ENCODE results near the gene FMO1.
"Not testable (repeated sequence)": the region's sequence is repeated elsewhere in the genome, so short reads cannot be mapped to it uniquely, and the experiment has no call there.

Gene FMO1

GRCh38 chr1:171219346-171220080, 28.8 kb upstream of the FMO1 start:
- WGBS, 2 experiments (ENCODE audit: insufficient coverage in 2 of 2) = 29 to 31% methylated on average over 1 to 2 of the region's 2 CpGs
- peak overlapping the region; percentile 86 for H3K27ac ChIP-seq (ENCODE audit: low read depth, low read length, severe bottlenecking)
- peaks cover 4% of the 10 kb centered on the region for H3K9me3 ChIP-seq (ENCODE audit: control insufficient read depth, low read length)
- no peaks in the 10 kb centered on the region for H3K36me3 ChIP-seq (ENCODE audit: control insufficient read depth, insufficient read depth, low read length)
- H3K4me1 ChIP-seq (ENCODE audit: control insufficient read depth, insufficient read depth, low read length, poor library complexity, severe bottlenecking) = peaks cover 18% of the 10 kb centered on the region
- no peak overlapping the region for H3K4me3 ChIP-seq (ENCODE audit: extremely low read depth, insufficient read depth, low read length, poor library complexity, severe bottlenecking)

- 0% methylated on average over 1 of the region's 2 CpGs for WGBS, 2 experiments (ENCODE audit: insufficient coverage in 2 of 2)
- Histone ChIP-seq H3K27ac (ENCODE audit: low read depth, low read length, severe bottlenecking) (peak overlapping the region; percentile 86), H3K4me3 (ENCODE audit: extremely low read depth, insufficient read depth, low read length, poor library complexity, severe bottlenecking) (peak overlapping the region; percentile 28)
These were observed 28.2 kb upstream of the FMO1 start for GRCh38 chr1:171220081-171220420.

GRCh38 chr1:171220581-171221054, 27.7 kb upstream of the FMO1 start:
- H3K4me1 ChIP-seq (ENCODE audit: control insufficient read depth, insufficient read depth, low read length, poor library complexity, severe bottlenecking) = peaks cover 18% of the 10 kb centered on the region
- H3K4me3 ChIP-seq (ENCODE audit: extremely low read depth, insufficient read depth, low read length, poor library complexity, severe bottlenecking) = peak overlapping the region; percentile 28
- H3K36me3 ChIP-seq (ENCODE audit: control insufficient read depth, insufficient read depth, low read length) = no peaks in the 10 kb centered on the region
- H3K27ac ChIP-seq (ENCODE audit: low read depth, low read length, severe bottlenecking) = peak overlapping the region; percentile 86
- WGBS, 2 experiments (ENCODE audit: insufficient coverage in 2 of 2) = 0 to 20% methylated on average over 3 to 5 of the region's 11 CpGs
- H3K9me3 ChIP-seq (ENCODE audit: control insufficient read depth, low read length) = peaks cover 7% of the 10 kb centered on the region

More at GRCh38 chr1:171220081-171220420, 28.2 kb upstream of the FMO1 start:
- Histone ChIP-seq H3K36me3 (ENCODE audit: control insufficient read depth, insufficient read depth, low read length) (no peaks in the 10 kb centered on the region), H3K9me3 (ENCODE audit: control insufficient read depth, low read length) (peaks cover 7% of the 10 kb centered on the region), H3K4me1 (ENCODE audit: control insufficient read depth, insufficient read depth, low read length, poor library complexity, severe bottlenecking) (peaks cover 18% of the 10 kb centered on the region)

- Histone ChIP-seq H3K4me3 (ENCODE audit: extremely low read depth, insufficient read depth, low read length, poor library complexity, severe bottlenecking) (no peak overlapping the region), H3K27ac (ENCODE audit: low read depth, low read length, severe bottlenecking) (no peak overlapping the region), H3K36me3 (ENCODE audit: control insufficient read depth, insufficient read depth, low read length) (no peaks in the 10 kb centered on the region), H3K9me3 (ENCODE audit: control insufficient read depth, low read length) (peaks cover 7% of the 10 kb centered on the region), H3K4me1 (ENCODE audit: control insufficient read depth, insufficient read depth, low read length, poor library complexity, severe bottlenecking) (peaks cover 18% of the 10 kb centered on the region)
- WGBS, 2 experiments (ENCODE audit: insufficient coverage in 2 of 2) = 79 to 86% methylated on average over 3 to 4 of the region's 5 CpGs
These were observed 26.4 kb upstream of the FMO1 start for GRCh38 chr1:171221665-171222591.

- Histone ChIP-seq H3K4me1 (ENCODE audit: control insufficient read depth, insufficient read depth, low read length, poor library complexity, severe bottlenecking) (peaks cover 18% of the 10 kb centered on the region), H3K36me3 (ENCODE audit: control insufficient read depth, insufficient read depth, low read length) (no peaks in the 10 kb centered on the region), H3K9me3 (ENCODE audit: control insufficient read depth, low read length) (peaks cover 7% of the 10 kb centered on the region), H3K4me3 (ENCODE audit: extremely low read depth, insufficient read depth, low read length, poor library complexity, severe bottlenecking) (no peak overlapping the region), H3K27ac (ENCODE audit: low read depth, low read length, severe bottlenecking) (no peak overlapping the region)
- WGBS, 2 experiments (ENCODE audit: insufficient coverage in 2 of 2) = 92 to 96% methylated on average over 3 of the region's 5 CpGs
These were observed 25.4 kb upstream of the FMO1 start for GRCh38 chr1:171222936-171223335.

- H3K27ac ChIP-seq (ENCODE audit: low read depth, low read length, severe bottlenecking); H3K4me3 ChIP-seq (ENCODE audit: extremely low read depth, insufficient read depth, low read length, poor library complexity, severe bottlenecking); H3K9me3 ChIP-seq (ENCODE audit: control insufficient read depth, low read length); H3K36me3 ChIP-seq (ENCODE audit: control insufficient read depth, insufficient read depth, low read length): not testable (repeated sequence)
- WGBS, 2 experiments (ENCODE audit: insufficient coverage in 2 of 2) = 74 to 91% methylated on average over 2 to 4 of the region's 4 CpGs
- peaks cover 18% of the 10 kb centered on the region for H3K4me1 ChIP-seq (ENCODE audit: control insufficient read depth, insufficient read depth, low read length, poor library complexity, severe bottlenecking)
These were observed 24.0 kb upstream of the FMO1 start for GRCh38 chr1:171224257-171224656.

- no peak overlapping the region for H3K27ac ChIP-seq (ENCODE audit: low read depth, low read length, severe bottlenecking)
- peaks cover 5% of the 10 kb centered on the region for H3K4me1 ChIP-seq (ENCODE audit: control insufficient read depth, insufficient read depth, low read length, poor library complexity, severe bottlenecking)
- no peaks in the 10 kb centered on the region for H3K36me3 ChIP-seq (ENCODE audit: control insufficient read depth, insufficient read depth, low read length)
- peaks cover 7% of the 10 kb centered on the region for H3K9me3 ChIP-seq (ENCODE audit: control insufficient read depth, low read length)
- no peak overlapping the region for H3K4me3 ChIP-seq (ENCODE audit: extremely low read depth, insufficient read depth, low read length, poor library complexity, severe bottlenecking)
- WGBS, 2 experiments (ENCODE audit: insufficient coverage in 2 of 2) = no CpG with 5 or more reads among the region's 1 CpG
These were observed 21.4 kb upstream of the FMO1 start for GRCh38 chr1:171226747-171227370.

- no peaks in the 10 kb centered on the region for H3K4me1 ChIP-seq (ENCODE audit: control insufficient read depth, insufficient read depth, low read length, poor library complexity, severe bottlenecking)
- H3K27ac ChIP-seq (ENCODE audit: low read depth, low read length, severe bottlenecking) = no peak overlapping the region
- H3K4me3 ChIP-seq (ENCODE audit: extremely low read depth, insufficient read depth, low read length, poor library complexity, severe bottlenecking) = no peak overlapping the region
- H3K9me3 ChIP-seq (ENCODE audit: control insufficient read depth, low read length) = no peaks in the 10 kb centered on the region
- no peaks in the 10 kb centered on the region for H3K36me3 ChIP-seq (ENCODE audit: control insufficient read depth, insufficient read depth, low read length)
These were observed 17.0 kb upstream of the FMO1 start for GRCh38 chr1:171231326-171231725.

- Histone ChIP-seq H3K36me3 (ENCODE audit: control insufficient read depth, insufficient read depth, low read length) (no peaks in the 10 kb centered on the region), H3K4me1 (ENCODE audit: control insufficient read depth, insufficient read depth, low read length, poor library complexity, severe bottlenecking) (no peaks in the 10 kb centered on the region)
- no CpG with 5 or more reads among the region's 1 CpG for WGBS, 2 experiments (ENCODE audit: insufficient coverage in 2 of 2)
These were observed 15.1 kb upstream of the FMO1 start for GRCh38 chr1:171233183-171233582.

GRCh38 chr1:171236231-171236630, 12.1 kb upstream of the FMO1 start:
- 95 to 100% methylated on average over 2 to 3 of the region's 4 CpGs for WGBS, 2 experiments (ENCODE audit: insufficient coverage in 2 of 2)
- not testable (repeated sequence) for H3K9me3 ChIP-seq (ENCODE audit: control insufficient read depth, low read length); H3K36me3 ChIP-seq (ENCODE audit: control insufficient read depth, insufficient read depth, low read length); H3K4me3 ChIP-seq (ENCODE audit: extremely low read depth, insufficient read depth, low read length, poor library complexity, severe bottlenecking); H3K27ac ChIP-seq (ENCODE audit: low read depth, low read length, severe bottlenecking); H3K4me1 ChIP-seq (ENCODE audit: control insufficient read depth, insufficient read depth, low read length, poor library complexity, severe bottlenecking)

More at GRCh38 chr1:171233183-171233582, 15.1 kb upstream of the FMO1 start:
- no peak overlapping the region for H3K27ac ChIP-seq (ENCODE audit: low read depth, low read length, severe bottlenecking)
- no peak overlapping the region for H3K4me3 ChIP-seq (ENCODE audit: extremely low read depth, insufficient read depth, low read length, poor library complexity, severe bottlenecking)
- H3K9me3 ChIP-seq (ENCODE audit: control insufficient read depth, low read length) = no peaks in the 10 kb centered on the region
